PFSK-1 (cell line): ENCODE measurements around the gene GFRA1.

ENCODE experiments used
- FOXP2 ChIP-seq: optimal IDR thresholded peaks from 2 replicates; pipeline ENCODE3; 2011; ENCODE audit warnings: borderline replicate concordance, control low read depth, inconsistent platforms; ENCODE audit not compliant: insufficient read depth; ENCODE audit errors: extremely low read length, extremely low read depth
- POLR2AphosphoS5 ChIP-seq: IDR thresholded peaks from 2 replicates; pipeline ENCODE4 v1.6.1; 2012; ENCODE audit warnings: low read depth, mild to moderate bottlenecking, control low read depth, low read length, moderate library complexity
- SIN3A ChIP-seq: IDR thresholded peaks from 2 replicates; pipeline ENCODE4 v1.6.1; 2012; ENCODE audit warnings: mild to moderate bottlenecking, low read length, moderate library complexity, borderline replicate concordance; ENCODE audit not compliant: insufficient read depth
- TAF1 ChIP-seq: IDR thresholded peaks from 2 replicates; pipeline ENCODE4 v1.6.1; 2012; ENCODE audit warnings: low read length, control low read depth, borderline replicate concordance; ENCODE audit not compliant: insufficient read depth
- TF ChIP-seq, protein P1 (sequence below), 2 experiments: IDR thresholded peaks; 2 replicates each; pipeline versions ENCODE4 v1.6.1 to v1.8.0; 2011 to 2012; ENCODE audit warnings: low read depth in 2 of 2, low read length in 2 of 2, control low read depth in 1 of 2, inconsistent platforms in 1 of 2, mild to moderate bottlenecking in 1 of 2, moderate library complexity in 1 of 2; ENCODE audit not compliant: insufficient read depth in 1 of 2

GFRA1 gene

DNA sequence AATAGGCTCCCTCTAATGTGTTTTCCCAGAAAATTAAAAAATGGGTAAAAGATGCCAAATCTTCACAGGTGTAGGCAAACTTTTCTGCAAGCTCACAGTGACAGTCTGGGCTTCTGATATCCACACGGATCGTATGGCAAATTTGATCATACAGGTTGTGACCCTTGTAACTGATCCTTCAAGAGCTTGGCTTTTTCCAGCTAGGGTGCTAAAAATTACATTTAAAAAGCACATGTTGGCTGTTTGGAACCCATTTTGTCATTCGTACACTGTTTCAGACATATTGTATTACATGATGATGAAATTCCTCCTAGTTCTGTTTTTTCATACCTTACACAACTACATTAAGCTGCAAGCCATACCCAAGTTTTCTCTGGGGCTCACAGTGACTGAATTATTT, 138.7 kb downstream of the GFRA1 start:
- TF ChIP-seq, protein P1, sequence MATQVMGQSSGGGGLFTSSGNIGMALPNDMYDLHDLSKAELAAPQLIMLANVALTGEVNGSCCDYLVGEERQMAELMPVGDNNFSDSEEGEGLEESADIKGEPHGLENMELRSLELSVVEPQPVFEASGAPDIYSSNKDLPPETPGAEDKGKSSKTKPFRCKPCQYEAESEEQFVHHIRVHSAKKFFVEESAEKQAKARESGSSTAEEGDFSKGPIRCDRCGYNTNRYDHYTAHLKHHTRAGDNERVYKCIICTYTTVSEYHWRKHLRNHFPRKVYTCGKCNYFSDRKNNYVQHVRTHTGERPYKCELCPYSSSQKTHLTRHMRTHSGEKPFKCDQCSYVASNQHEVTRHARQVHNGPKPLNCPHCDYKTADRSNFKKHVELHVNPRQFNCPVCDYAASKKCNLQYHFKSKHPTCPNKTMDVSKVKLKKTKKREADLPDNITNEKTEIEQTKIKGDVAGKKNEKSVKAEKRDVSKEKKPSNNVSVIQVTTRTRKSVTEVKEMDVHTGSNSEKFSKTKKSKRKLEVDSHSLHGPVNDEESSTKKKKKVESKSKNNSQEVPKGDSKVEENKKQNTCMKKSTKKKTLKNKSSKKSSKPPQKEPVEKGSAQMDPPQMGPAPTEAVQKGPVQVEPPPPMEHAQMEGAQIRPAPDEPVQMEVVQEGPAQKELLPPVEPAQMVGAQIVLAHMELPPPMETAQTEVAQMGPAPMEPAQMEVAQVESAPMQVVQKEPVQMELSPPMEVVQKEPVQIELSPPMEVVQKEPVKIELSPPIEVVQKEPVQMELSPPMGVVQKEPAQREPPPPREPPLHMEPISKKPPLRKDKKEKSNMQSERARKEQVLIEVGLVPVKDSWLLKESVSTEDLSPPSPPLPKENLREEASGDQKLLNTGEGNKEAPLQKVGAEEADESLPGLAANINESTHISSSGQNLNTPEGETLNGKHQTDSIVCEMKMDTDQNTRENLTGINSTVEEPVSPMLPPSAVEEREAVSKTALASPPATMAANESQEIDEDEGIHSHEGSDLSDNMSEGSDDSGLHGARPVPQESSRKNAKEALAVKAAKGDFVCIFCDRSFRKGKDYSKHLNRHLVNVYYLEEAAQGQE (IDR thresholded peaks at IDR 0.05; ENCODE audit: insufficient read depth in 1 of 2, low read depth in 2 of 2, low read length in 2 of 2), result no peak
- TF ChIP-seq POLR2AphosphoS5, result no peak
- no peak for TF ChIP-seq SIN3A
- no peak for TF ChIP-seq FOXP2
- no peak for TF ChIP-seq TAF1

DNA sequence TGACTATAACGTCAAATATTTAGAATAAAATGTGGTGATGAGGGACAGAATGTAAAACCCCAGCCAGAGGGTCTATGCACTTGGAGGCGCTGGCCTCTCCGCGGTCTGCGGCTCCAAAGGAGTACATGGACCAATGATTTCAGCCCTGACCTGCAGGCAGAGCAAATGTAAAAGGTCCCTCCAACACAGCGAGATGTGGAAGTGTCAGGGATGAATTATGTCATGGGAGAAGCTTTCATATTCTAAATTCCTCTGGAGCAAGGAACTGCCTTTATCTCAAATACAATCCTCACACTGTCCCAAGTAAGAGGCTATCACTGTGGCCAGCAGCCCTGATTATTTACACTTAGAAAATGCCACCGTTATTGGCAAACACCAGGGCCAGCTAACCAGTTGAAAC, 139.4 kb downstream of the GFRA1 start:
- TF ChIP-seq, protein P1 (IDR thresholded peaks at IDR 0.05; ENCODE audit: insufficient read depth in 1 of 2, low read depth in 2 of 2, low read length in 2 of 2), result no peak
- TF ChIP-seq SIN3A, result no peak
- TF ChIP-seq FOXP2, result no peak

DNA sequence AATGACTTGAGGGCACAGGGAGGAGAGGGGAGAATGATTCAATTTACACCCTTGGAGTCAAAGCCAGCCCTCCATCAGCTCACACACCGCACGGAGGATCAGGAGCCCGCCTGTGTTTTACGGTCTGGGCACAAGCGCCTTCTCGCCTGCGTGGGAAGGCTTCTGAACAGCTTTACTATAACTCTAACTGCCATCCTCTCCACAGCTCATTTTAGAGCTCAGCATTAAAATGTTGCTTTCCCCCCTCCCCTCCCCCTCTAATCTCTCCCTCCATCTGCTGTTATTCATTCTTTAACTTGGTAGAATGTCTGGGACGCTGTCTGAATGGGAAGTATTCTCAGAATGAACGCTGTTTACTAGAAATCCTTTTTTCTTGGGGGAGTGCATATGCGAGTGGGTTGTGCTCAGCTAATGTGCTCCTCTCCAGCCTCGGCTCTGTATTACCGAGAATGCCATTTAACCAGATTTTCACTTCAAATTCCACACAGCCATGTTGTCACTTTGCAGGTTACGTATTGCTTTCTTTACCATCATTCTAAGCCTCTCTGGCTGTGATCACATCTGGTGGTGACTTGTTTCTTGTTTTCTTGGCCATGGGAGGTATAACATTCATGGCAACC, 140.1 kb downstream of the GFRA1 start:
- TF ChIP-seq POLR2AphosphoS5 (peak; percentile 43; the same call in 1 of the 2 replicates), TAF1 (no peak), SIN3A (0 out of 2 replicates have a peak, but pooled peaks have one; percentile 54)
- TF ChIP-seq, protein P1 (IDR thresholded peaks at IDR 0.05; ENCODE audit: insufficient read depth in 1 of 2, low read depth in 2 of 2, low read length in 2 of 2), result no peak

DNA sequence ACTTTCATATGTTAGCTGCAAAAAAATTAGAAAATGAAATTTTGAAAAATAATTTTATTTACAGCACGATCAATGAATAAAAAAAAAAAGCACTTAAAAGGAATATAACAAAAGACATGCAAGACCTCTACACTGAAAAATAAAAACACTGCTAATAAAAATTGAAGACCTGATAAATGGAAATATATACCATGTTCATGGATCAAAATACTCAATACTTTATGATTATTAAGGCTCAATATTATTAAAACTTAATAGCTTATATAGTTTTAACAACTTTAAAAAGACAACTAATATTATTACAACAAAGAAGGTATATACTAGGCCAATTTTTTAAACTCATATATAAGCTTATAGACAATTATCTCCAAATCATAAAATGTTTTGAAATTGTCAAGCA, 143.0 kb downstream of the GFRA1 start:
- TF ChIP-seq, protein P1 (IDR thresholded peaks at IDR 0.05; ENCODE audit: insufficient read depth in 1 of 2, low read depth in 2 of 2, low read length in 2 of 2), result no peak
- TF ChIP-seq FOXP2 (no peak), SIN3A (no peak), TAF1 (no peak), POLR2AphosphoS5 (no peak)

DNA sequence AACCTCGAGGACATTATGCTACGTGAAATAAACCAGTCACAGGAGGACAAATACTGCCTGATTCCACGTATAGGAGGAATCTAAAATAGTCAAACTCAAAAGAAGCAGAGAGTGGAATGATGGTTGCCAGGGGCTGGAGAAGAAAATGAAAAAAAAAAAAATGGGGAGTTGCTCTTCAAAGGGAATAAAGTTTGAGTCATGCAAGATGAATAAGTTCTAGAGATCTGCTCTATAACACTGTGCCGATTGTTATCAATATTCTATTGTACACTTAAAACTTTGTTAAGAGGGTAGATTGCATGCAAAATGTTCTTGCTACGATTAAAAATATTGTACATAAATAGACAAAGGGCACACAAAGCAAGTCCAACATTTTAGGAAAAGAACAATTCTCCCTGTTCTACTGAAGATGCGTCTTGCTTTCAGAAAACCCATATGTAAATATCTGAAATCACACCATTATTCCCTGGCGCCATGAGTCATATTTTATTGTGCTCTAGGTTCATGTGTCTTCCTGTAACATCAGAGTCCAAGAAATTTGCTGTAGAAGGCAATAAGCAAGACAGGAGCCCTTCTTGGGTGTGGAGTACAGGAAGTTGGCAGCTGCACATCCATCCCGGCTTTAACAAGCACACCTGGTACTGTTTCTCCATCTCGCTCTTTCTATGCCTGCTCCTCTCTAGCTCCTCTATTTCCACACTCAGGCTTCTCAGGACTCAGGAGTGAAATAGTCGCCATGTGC, 145.9 kb downstream of the GFRA1 start:
- no peak for TF ChIP-seq SIN3A
- TF ChIP-seq, protein P1 (IDR thresholded peaks at IDR 0.05; ENCODE audit: insufficient read depth in 1 of 2, low read depth in 2 of 2, low read length in 2 of 2), result no peak
- TF ChIP-seq TAF1, result no peak
- TF ChIP-seq POLR2AphosphoS5, result no peak
- no peak for TF ChIP-seq FOXP2
